Osteocyte (in vitro differentiated cells): ENCODE data around the gene HSD17B14. TPM values are rescaled to one million over a fixed set of nuclear protein-coding genes. Genes with fewer than 3 reads are reported as not detected.
A peak's percentile ranks its signal among the peaks of the same experiment; 100 is the strongest.
"Not testable (repeated sequence)": the region's sequence is repeated elsewhere in the genome, so short reads cannot be mapped to it uniquely, and the experiment has no call there.

Source experiments
- DNase-seq: peaks from one replicate; pipeline ENCODE4 v3.0.0; 2021; ENCODE audit warnings: mixed read lengths; ENCODE audit not compliant: unreplicated experiment; ENCODE audit errors: extremely low spot score
- H3K27ac Mint-ChIP-seq: one replicate; pipeline ENCODE4 v1.8.0; 2021; ENCODE audit warnings: mild to moderate bottlenecking, mixed read lengths; ENCODE audit not compliant: unreplicated experiment
- H3K27me3 Mint-ChIP-seq: one replicate; pipeline ENCODE4 v1.8.0; 2021; ENCODE audit warnings: mixed read lengths; ENCODE audit not compliant: unreplicated experiment
- H3K36me3 Mint-ChIP-seq: one replicate; pipeline ENCODE4 v1.8.0; 2021; ENCODE audit warnings: mixed read lengths; ENCODE audit not compliant: unreplicated experiment
- H3K4me1 Mint-ChIP-seq: one replicate; pipeline ENCODE4 v1.8.0; 2021; ENCODE audit warnings: mixed read lengths; ENCODE audit not compliant: unreplicated experiment
- H3K4me3 Mint-ChIP-seq: one replicate; pipeline ENCODE4 v1.8.0; 2021; ENCODE audit warnings: mild to moderate bottlenecking, moderate library complexity, mixed read lengths; ENCODE audit not compliant: unreplicated experiment
- H3K9me3 Mint-ChIP-seq: one replicate; pipeline ENCODE4 v1.8.0; 2021; ENCODE audit warnings: mixed read lengths; ENCODE audit not compliant: unreplicated experiment
- CTCF ChIP-seq: fragments of 200-600 bp; sonication (generic); IDR thresholded peaks from 2 replicates; pipeline ENCODE4 v1.5.0; 2021; ENCODE audit warnings: antibody characterized with exemption, mild to moderate bottlenecking, moderate library complexity
- total RNA-seq: library from RNA; stranded (reverse); gene quantifications from 2 replicates; pipeline ENCODE4 v1.2.1, GENCODE V29; 2021

The HSD17B14 gene
- total RNA-seq, 1 donor from 2014 or later: 23.9 TPM

GRCh38 chr19:48853483-48853882 lies 17.2 kb upstream of the HSD17B14 start:
- TF ChIP-seq CTCF: no peak
- H3K27ac Mint-ChIP-seq: no peak overlapping the region
- H3K4me3 Mint-ChIP-seq: no peak overlapping the region
- H3K27me3 Mint-ChIP-seq: no peaks in the 10 kb centered on the region
- peaks cover 5% of the 10 kb centered on the region for H3K36me3 Mint-ChIP-seq
- peaks cover 2% of the 10 kb centered on the region for H3K4me1 Mint-ChIP-seq
- no peak for DNase-seq
- no peaks in the 10 kb centered on the region for H3K9me3 Mint-ChIP-seq

- Mint-ChIP-seq H3K4me3 (no peak overlapping the region), H3K36me3 (peaks cover 9% of the 10 kb centered on the region), H3K27ac (no peak overlapping the region), H3K9me3 (no peaks in the 10 kb centered on the region), H3K4me1 (peaks cover 2% of the 10 kb centered on the region), H3K27me3 (no peaks in the 10 kb centered on the region)
- DNase-seq: no peak
- TF ChIP-seq CTCF: no peak
Measured at GRCh38 chr19:48852292-48852691, 16.0 kb upstream of the HSD17B14 start.

GRCh38 chr19:48846659-48847058 lies 10.4 kb upstream of the HSD17B14 start:
- not testable (repeated sequence) for H3K4me1 Mint-ChIP-seq, H3K4me3 Mint-ChIP-seq, H3K27me3 Mint-ChIP-seq

GRCh38 chr19:48845384-48845783 lies 9.1 kb upstream of the HSD17B14 start:
- Mint-ChIP-seq H3K4me1 (no peaks in the 10 kb centered on the region), H3K27ac (no peak overlapping the region), H3K27me3 (no peaks in the 10 kb centered on the region), H3K9me3 (no peaks in the 10 kb centered on the region), H3K4me3 (no peak overlapping the region), H3K36me3 (peaks cover 13% of the 10 kb centered on the region)
- no peak for TF ChIP-seq CTCF
- DNase-seq: no peak

More at GRCh38 chr19:48846659-48847058, 10.4 kb upstream of the HSD17B14 start:
- peaks cover 13% of the 10 kb centered on the region for H3K36me3 Mint-ChIP-seq
- not testable (repeated sequence) for DNase-seq, H3K27ac Mint-ChIP-seq, H3K9me3 Mint-ChIP-seq

- no peak for DNase-seq
- TF ChIP-seq CTCF: no peak
- peaks cover 10% of the 10 kb centered on the region for H3K36me3 Mint-ChIP-seq
- no peaks in the 10 kb centered on the region for H3K27me3 Mint-ChIP-seq
- H3K27ac Mint-ChIP-seq: no peak overlapping the region
- H3K9me3 Mint-ChIP-seq: no peaks in the 10 kb centered on the region
- H3K4me3 Mint-ChIP-seq: no peak overlapping the region
- no peaks in the 10 kb centered on the region for H3K4me1 Mint-ChIP-seq
Measured at GRCh38 chr19:48844472-48844871, 8.2 kb upstream of the HSD17B14 start.

- peak; percentile 85 for TF ChIP-seq CTCF
- Mint-ChIP-seq H3K4me1 (no peaks in the 10 kb centered on the region), H3K36me3 (peaks cover 8% of the 10 kb centered on the region), H3K9me3 (no peaks in the 10 kb centered on the region), H3K4me3 (no peak overlapping the region), H3K27ac (no peak overlapping the region), H3K27me3 (no peaks in the 10 kb centered on the region)
- DNase-seq: no peak
Measured at GRCh38 chr19:48842789-48843162, 6.5 kb upstream of the HSD17B14 start.
